ENCODE results near the gene KRT77.
"Not testable (repeated sequence)": the region's sequence is repeated elsewhere in the genome, so short reads cannot be mapped to it uniquely, and the experiment has no call there.

KRT77 gene

GRCh38 chr12:52673713-52674432 lies 29.5 kb downstream of the KRT77 start:
- DNase-seq, result no peak

GRCh38 chr12:52673217-52673616 lies 30.1 kb downstream of the KRT77 start:
- no peak for DNase-seq

- DNase-seq, result no peak
Observed at GRCh38 chr12:52672321-52672933, 30.9 kb downstream of the KRT77 start.

- DNase-seq, result no peak
Observed at GRCh38 chr12:52670961-52671360, 32.4 kb downstream of the KRT77 start.

GRCh38 chr12:52670506-52670905 lies 32.8 kb downstream of the KRT77 start:
- no peak for DNase-seq

- DNase-seq, result not testable (repeated sequence)
Observed at GRCh38 chr12:52669941-52670340, 33.4 kb downstream of the KRT77 start.

- no peak for DNase-seq
Observed at GRCh38 chr12:52669426-52669825, 33.9 kb downstream of the KRT77 start.

- DNase-seq, result no peak
Observed at GRCh38 chr12:52667931-52668330, 35.4 kb downstream of the KRT77 start.

GRCh38 chr12:52667509-52667908 lies 35.8 kb downstream of the KRT77 start:
- DNase-seq, result no peak

- DNase-seq, result no peak
Observed at GRCh38 chr12:52666471-52666870, 36.9 kb downstream of the KRT77 start.

GRCh38 chr12:52663420-52663819 lies 39.9 kb downstream of the KRT77 start:
- DNase-seq, result no peak

GRCh38 chr12:52662918-52663229 lies 40.5 kb downstream of the KRT77 start:
- DNase-seq, result no peak

- DNase-seq, result no peak
Observed at GRCh38 chr12:52662093-52662917, 41.0 kb downstream of the KRT77 start.

- no peak for DNase-seq
Observed at GRCh38 chr12:52661668-52662067, 41.7 kb downstream of the KRT77 start.

- no peak for DNase-seq
Observed at GRCh38 chr12:52660934-52661499, 42.3 kb downstream of the KRT77 start.

- no peak for DNase-seq
Observed at GRCh38 chr12:52659951-52660350, 43.4 kb downstream of the KRT77 start.

GRCh38 chr12:52659395-52659794 lies 43.9 kb downstream of the KRT77 start:
- no peak for DNase-seq

GRCh38 chr12:52658196-52658595 lies 45.1 kb downstream of the KRT77 start:
- no peak for DNase-seq

GRCh38 chr12:52657250-52657902 lies 45.9 kb downstream of the KRT77 start:
- no peak for DNase-seq

GRCh38 chr12:52656616-52657015 lies 46.7 kb downstream of the KRT77 start:
- no peak for DNase-seq

GRCh38 chr12:52655720-52656124 lies 47.6 kb downstream of the KRT77 start:
- no peak for DNase-seq

GRCh38 chr12:52655251-52655650 lies 48.1 kb downstream of the KRT77 start:
- no peak for DNase-seq

- no peak for DNase-seq
Observed at GRCh38 chr12:52651726-52652261, 51.5 kb downstream of the KRT77 start, which contains the start of gene KRT2. Gene KRT2 (minus strand): TSS chr12:52652211. CDS start chr12:52652142, 69 bp downstream.

All from stimulated activated CD4-positive, alpha-beta T cell treated with anti-CD3 and anti-CD28 coated beads, Interleukin-4, amount 100 ng/mL, for 24 hours (primary cell).